ENCODE data around the gene CCDC141.

CCDC141 gene

GRCh38 chr2:178962805-178963433 lies 87.0 kb downstream of the CCDC141 start:
- H3K27ac ChIP-seq: no peak overlapping the region
- TF ChIP-seq CTCF (IDR thresholded peaks at IDR 0.05) (no peak), ZFX (IDR thresholded peaks at IDR 0.05; ENCODE audit: borderline replicate concordance) (no peak)

- TF ChIP-seq ZFX (IDR thresholded peaks at IDR 0.05; ENCODE audit: borderline replicate concordance) (no peak), CTCF (IDR thresholded peaks at IDR 0.05) (no peak)
- no peak overlapping the region for H3K27ac ChIP-seq
Measured at GRCh38 chr2:178962152-178962551, 87.8 kb downstream of the CCDC141 start.

- H3K27ac ChIP-seq: no peak overlapping the region
- TF ChIP-seq ZFX (IDR thresholded peaks at IDR 0.05; ENCODE audit: borderline replicate concordance): no peak
- TF ChIP-seq CTCF (IDR thresholded peaks at IDR 0.05): no peak
Measured at GRCh38 chr2:178954049-178954448, 95.9 kb downstream of the CCDC141 start.

- no peak overlapping the region for H3K27ac ChIP-seq
- TF ChIP-seq CTCF (IDR thresholded peaks at IDR 0.05) (no peak), ZFX (IDR thresholded peaks at IDR 0.05; ENCODE audit: borderline replicate concordance) (no peak)
Measured at GRCh38 chr2:178951266-178952006, 98.5 kb downstream of the CCDC141 start.

GRCh38 chr2:178949584-178949983 lies 100.4 kb downstream of the CCDC141 start:
- TF ChIP-seq CTCF (IDR thresholded peaks at IDR 0.05): no peak
- TF ChIP-seq ZFX (IDR thresholded peaks at IDR 0.05; ENCODE audit: borderline replicate concordance): no peak
- no peak overlapping the region for H3K27ac ChIP-seq

GRCh38 chr2:178949151-178949550 lies 100.8 kb downstream of the CCDC141 start:
- TF ChIP-seq CTCF (IDR thresholded peaks at IDR 0.05): no peak
- TF ChIP-seq ZFX (IDR thresholded peaks at IDR 0.05; ENCODE audit: borderline replicate concordance): no peak

GRCh38 chr2:178947006-178947405 lies 102.9 kb downstream of the CCDC141 start:
- TF ChIP-seq ZFX (IDR thresholded peaks at IDR 0.05; ENCODE audit: borderline replicate concordance): no peak
- TF ChIP-seq CTCF (IDR thresholded peaks at IDR 0.05): no peak
- no peak overlapping the region for H3K27ac ChIP-seq

More at GRCh38 chr2:178949151-178949550, 100.8 kb downstream of the CCDC141 start:
- H3K27ac ChIP-seq: no peak overlapping the region
